MM.1S (cell line): ENCODE data around the gene COMMD10.

ENCODE experiments used
- DNase-seq: peaks from one replicate; pipeline ENCODE4 v3.0.0-alpha.2; 2015
- H2AFZ ChIP-seq: fragments of 300-600 bp; sonication (generic); 2 replicates; pipeline ENCODE4 v1.6.0; 2016; ENCODE audit warnings: antibody characterized with exemption, low read length
- H3F3A ChIP-seq: fragments of 300-600 bp; sonication (generic); 2 replicates; pipeline ENCODE4 v1.6.1; 2016; ENCODE audit warnings: mild to moderate bottlenecking, antibody characterized with exemption, low read length, moderate library complexity, mixed read lengths; ENCODE audit not compliant: insufficient read depth
- H3K27ac ChIP-seq: fragments of 300-600 bp; sonication (generic); 2 replicates; pipeline ENCODE4 v1.5.1; 2016; ENCODE audit warnings: mild to moderate bottlenecking, low read length
- H3K27me3 ChIP-seq: fragments of 300-600 bp; sonication (generic); replicated peaks from 2 replicates; pipeline ENCODE4 v1.6.0; 2016; ENCODE audit warnings: low read length; ENCODE audit not compliant: insufficient read depth
- H3K36me3 ChIP-seq: fragments of 300-600 bp; sonication (generic); replicated peaks from 2 replicates; pipeline ENCODE4 v1.6.1; 2016; ENCODE audit warnings: mild to moderate bottlenecking, low read length, mixed read lengths; ENCODE audit not compliant: insufficient read depth
- H3K4me1 ChIP-seq: fragments of 300-600 bp; sonication (generic); 2 replicates; pipeline ENCODE4 v1.6.1; 2016; ENCODE audit warnings: low read length, mixed read lengths
- H3K4me2 ChIP-seq: fragments of 300-600 bp; sonication (generic); 2 replicates; pipeline ENCODE4 v1.6.0; 2016; ENCODE audit warnings: low read depth, low read length
- H3K4me3 ChIP-seq: fragments of 300-600 bp; sonication (generic); 2 replicates; pipeline ENCODE4 v1.5.1; 2016; ENCODE audit warnings: low read length, mixed read lengths
- H3K79me2 ChIP-seq: fragments of 300-600 bp; sonication (generic); 2 replicates; pipeline ENCODE4 v1.6.1; 2016; ENCODE audit warnings: mixed run types, low read length, mixed read lengths
- H3K9ac ChIP-seq: fragments of 300-600 bp; sonication (generic); 2 replicates; pipeline ENCODE4 v1.6.1; 2016; ENCODE audit warnings: low read length, mixed read lengths
- H3K9me2 ChIP-seq: fragments of 300-600 bp; sonication (generic); replicated peaks from 2 replicates; pipeline ENCODE4 v1.6.1; 2016; ENCODE audit warnings: mild to moderate bottlenecking, low read length, mixed read lengths; ENCODE audit not compliant: insufficient read depth
- H3K9me3 ChIP-seq: fragments of 300-600 bp; sonication (generic); replicated peaks from 2 replicates; pipeline ENCODE4 v1.6.1; 2016; ENCODE audit warnings: mild to moderate bottlenecking, low read length, mixed read lengths; ENCODE audit not compliant: insufficient read depth
- H4K20me1 ChIP-seq: fragments of 300-600 bp; sonication (generic); 2 replicates; pipeline ENCODE4 v1.6.1; 2016; ENCODE audit warnings: mild to moderate bottlenecking, low read length, moderate library complexity, mixed read lengths; ENCODE audit not compliant: insufficient read depth
- CTCF ChIP-seq: fragments of 300-600 bp; sonication (generic); IDR thresholded peaks from 2 replicates; pipeline ENCODE4 v1.5.1; 2016; ENCODE audit warnings: antibody characterized with exemption, low read length, mixed read lengths
- EZH2 ChIP-seq: fragments of 300-600 bp; sonication (generic); optimal IDR thresholded peaks from 2 replicates; pipeline ENCODE3; 2017; ENCODE audit warnings: low read depth, mild to moderate bottlenecking, antibody characterized with exemption, low read length, mixed read lengths
- EZH2phosphoT487 ChIP-seq: fragments of 300-600 bp; sonication (generic); IDR thresholded peaks from 2 replicates; pipeline ENCODE4 v1.6.1; 2018; ENCODE audit warnings: antibody characterized with exemption, low read length

Gene COMMD10

GRCh38 chr5:116071211-116071610 is 13.6 kb upstream of the COMMD10 start:
- no peak overlapping the region for H3K4me2 ChIP-seq
- TF ChIP-seq CTCF (no peak), EZH2 (no peak), EZH2phosphoT487 (no peak)
- no peaks in the 10 kb centered on the region for H3K27me3 ChIP-seq
- H2AFZ ChIP-seq: no peak overlapping the region
- H3F3A ChIP-seq: no peaks in the 10 kb centered on the region
- H4K20me1 ChIP-seq: no peaks in the 10 kb centered on the region
- H3K79me2 ChIP-seq: no peaks in the 10 kb centered on the region
- no peak for DNase-seq
- H3K4me3 ChIP-seq: no peak overlapping the region
- H3K27ac ChIP-seq: no peak overlapping the region
- H3K9me3 ChIP-seq: no peaks in the 10 kb centered on the region
- no peaks in the 10 kb centered on the region for H3K9me2 ChIP-seq
- no peak overlapping the region for H3K9ac ChIP-seq
- H3K4me1 ChIP-seq: peaks cover 4% of the 10 kb centered on the region; the same call in 1 of the 2 replicates
- no peaks in the 10 kb centered on the region for H3K36me3 ChIP-seq

GRCh38 chr5:116075191-116075831 is 9.5 kb upstream of the COMMD10 start:
- Histone ChIP-seq H3K9me3 (no peaks in the 10 kb centered on the region), H3K27me3 (no peaks in the 10 kb centered on the region), H4K20me1 (no peaks in the 10 kb centered on the region), H3K79me2 (no peaks in the 10 kb centered on the region), H3K27ac (no peak overlapping the region), H3K4me1 (peaks cover 12% of the 10 kb centered on the region; the same call in 1 of the 2 replicates), H3F3A (peaks cover 3% of the 10 kb centered on the region; the same call in 1 of the 2 replicates), H3K9ac (no peak overlapping the region), H3K4me2 (no peak overlapping the region), H3K36me3 (no peaks in the 10 kb centered on the region), H3K9me2 (no peaks in the 10 kb centered on the region), H3K4me3 (no peak overlapping the region), H2AFZ (no peak overlapping the region)
- no peak for DNase-seq
- TF ChIP-seq EZH2phosphoT487 (no peak), EZH2 (no peak), CTCF (no peak)

GRCh38 chr5:116076496-116076895 is 8.3 kb upstream of the COMMD10 start:
- peaks cover 3% of the 10 kb centered on the region; the same call in 1 of the 2 replicates for H3F3A ChIP-seq
- H3K4me1 ChIP-seq: peaks cover 12% of the 10 kb centered on the region; the same call in 1 of the 2 replicates
- H3K9me3 ChIP-seq: no peaks in the 10 kb centered on the region
- H3K27me3 ChIP-seq: no peaks in the 10 kb centered on the region
- peak; percentile 31 for DNase-seq
- H3K4me2 ChIP-seq: no peak overlapping the region
- no peaks in the 10 kb centered on the region for H3K36me3 ChIP-seq
- no peak overlapping the region for H3K4me3 ChIP-seq
- H2AFZ ChIP-seq: no peak overlapping the region
- H3K9me2 ChIP-seq: no peaks in the 10 kb centered on the region
- H3K79me2 ChIP-seq: no peaks in the 10 kb centered on the region
- H3K27ac ChIP-seq: no peak overlapping the region
- no peak for TF ChIP-seq EZH2phosphoT487
- no peak for TF ChIP-seq CTCF
- no peak for TF ChIP-seq EZH2
- no peak overlapping the region for H3K9ac ChIP-seq
- no peaks in the 10 kb centered on the region for H4K20me1 ChIP-seq
